Measurements from ENCODE around the gene UROS. TPM values are rescaled to one million over a fixed set of nuclear protein-coding genes. Genes with fewer than 3 reads are reported as not detected.

Gene UROS
- polyA plus RNA-seq, 2 of the 4 experiments (the other 2 are of a cell fraction), result 52.9 to 71.1 TPM

- Histone ChIP-seq H3K4me3 (no peak overlapping the region), H3K27ac (no peak overlapping the region), H3K4me2 (no peak overlapping the region), H3K9me3 (no peaks in the 10 kb centered on the region), H3K4me1 (no peaks in the 10 kb centered on the region)
- ATAC-seq (no peak), DNase-seq (ENCODE audit: low read depth in 1 of 2, low spot score in 1 of 2) (no peak), FAIRE-seq (no peak)
- ChIA-PET CTCF (interaction anchor here (0.9 kb wide), 1 partner anchor 12 kb away, joined by 3 read pairs; no protein-coding TSS in a partner anchor), POLR2A (interaction anchor here (0.6 kb wide), 1 partner anchor 625 kb away, joined by 8 read pairs; the partner anchor contains the start of gene CTBP2)
- TF ChIP-seq TFCP2L1 (CRISPR knock-in tag; IDR thresholded peaks at IDR 0.05), result no peak
- TF ChIP-seq HMGXB4 (CRISPR knock-in tag; IDR thresholded peaks at IDR 0.05; ENCODE audit: borderline replicate concordance), result no peak
- no peak for TF ChIP-seq HOXB5 (CRISPR knock-in tag; IDR thresholded peaks at IDR 0.05)
- no peak for TF ChIP-seq CHD4 (IDR thresholded peaks at IDR 0.05; ENCODE audit: borderline replicate concordance)
- no peak for TF ChIP-seq HOXB13 (CRISPR knock-in tag; IDR thresholded peaks at IDR 0.05; ENCODE audit: low read depth)
- no peak for TF ChIP-seq SMC3 (IDR thresholded peaks at IDR 0.05)
- no peak for TF ChIP-seq ZSCAN20 (CRISPR knock-in tag; IDR thresholded peaks at IDR 0.05)
- TF ChIP-seq CEBPB (IDR thresholded peaks at IDR 0.05), result no peak
- TF ChIP-seq MYC (IDR thresholded peaks at IDR 0.05; ENCODE audit: borderline replicate concordance, low read length), result no peak
- no peak for TF ChIP-seq MAX (IDR thresholded peaks at IDR 0.05)
- no peak for TF ChIP-seq BCL3 (IDR thresholded peaks at IDR 0.05)
- no peak for TF ChIP-seq RAD21 (conservative IDR thresholded peaks at IDR 0.05 in 1 of 2, IDR thresholded peaks at IDR 0.05 in 1 of 2)
- no peak for TF ChIP-seq FOXS1 (CRISPR knock-in tag; IDR thresholded peaks at IDR 0.05)
- no peak for TF ChIP-seq EHMT2 (IDR thresholded peaks at IDR 0.05; ENCODE audit: low read depth)
- no peak for TF ChIP-seq HOXA7 (CRISPR knock-in tag; IDR thresholded peaks at IDR 0.05)
- TF ChIP-seq RARB (CRISPR knock-in tag; IDR thresholded peaks at IDR 0.05), result no peak
- 71% methylated on average over 9 of the region's 9 CpGs for WGBS (ENCODE audit: missing lambda C conversion rate)
Measured at GRCh38 chr10:125785791-125786190, 37.3 kb downstream of the UROS start.

- no peaks in the 10 kb centered on the region for H3K4me1 ChIP-seq
- ATAC-seq (no peak), FAIRE-seq (no peak), DNase-seq (ENCODE audit: low read depth in 1 of 2, low spot score in 1 of 2) (no peak)
- WGBS (ENCODE audit: missing lambda C conversion rate), result 81% methylated on average over 6 of the region's 6 CpGs
- H3K27ac ChIP-seq, result no peak overlapping the region
- ChIA-PET CTCF (interaction anchor here (0.8 kb wide), 1 partner anchor 32 kb away, joined by 3 read pairs; no protein-coding TSS in a partner anchor), POLR2A (no interaction called here)
- no peaks in the 10 kb centered on the region for H3K9me3 ChIP-seq
- TF ChIP-seq ELK1 (IDR thresholded peaks at IDR 0.05; ENCODE audit: low read depth, low read length), result no peak
- TF ChIP-seq MAZ (IDR thresholded peaks at IDR 0.05; ENCODE audit: borderline replicate concordance, low read depth, low read length), result no peak
- TF ChIP-seq USF2 (IDR thresholded peaks at IDR 0.05), result no peak
- no peak for TF ChIP-seq HEYL (CRISPR knock-in tag; IDR thresholded peaks at IDR 0.05)
- TF ChIP-seq PBX3 (IDR thresholded peaks at IDR 0.05), result no peak
- no peak for TF ChIP-seq REST (IDR thresholded peaks at IDR 0.05)
- H3K4me2 ChIP-seq, result no peak overlapping the region
- no peak overlapping the region for H3K4me3 ChIP-seq
Measured at GRCh38 chr10:125783957-125784356, 39.1 kb downstream of the UROS start.
